Stimulated activated CD4-positive, alpha-beta T cell treated with anti-CD3 and anti-CD28 coated beads, Interleukin-2, amount 100 ng/mL, for 48 hours (primary cell): ENCODE data around the gene ZNF761.
"Not testable (repeated sequence)": the region's sequence is repeated elsewhere in the genome, so short reads cannot be mapped to it uniquely, and the experiment has no call there.

Source experiments
- DNase-seq, 2 donors: peaks; one replicate each; pipeline ENCODE4 v3.0.0-alpha.2; 2020

Gene ZNF761

DNA sequence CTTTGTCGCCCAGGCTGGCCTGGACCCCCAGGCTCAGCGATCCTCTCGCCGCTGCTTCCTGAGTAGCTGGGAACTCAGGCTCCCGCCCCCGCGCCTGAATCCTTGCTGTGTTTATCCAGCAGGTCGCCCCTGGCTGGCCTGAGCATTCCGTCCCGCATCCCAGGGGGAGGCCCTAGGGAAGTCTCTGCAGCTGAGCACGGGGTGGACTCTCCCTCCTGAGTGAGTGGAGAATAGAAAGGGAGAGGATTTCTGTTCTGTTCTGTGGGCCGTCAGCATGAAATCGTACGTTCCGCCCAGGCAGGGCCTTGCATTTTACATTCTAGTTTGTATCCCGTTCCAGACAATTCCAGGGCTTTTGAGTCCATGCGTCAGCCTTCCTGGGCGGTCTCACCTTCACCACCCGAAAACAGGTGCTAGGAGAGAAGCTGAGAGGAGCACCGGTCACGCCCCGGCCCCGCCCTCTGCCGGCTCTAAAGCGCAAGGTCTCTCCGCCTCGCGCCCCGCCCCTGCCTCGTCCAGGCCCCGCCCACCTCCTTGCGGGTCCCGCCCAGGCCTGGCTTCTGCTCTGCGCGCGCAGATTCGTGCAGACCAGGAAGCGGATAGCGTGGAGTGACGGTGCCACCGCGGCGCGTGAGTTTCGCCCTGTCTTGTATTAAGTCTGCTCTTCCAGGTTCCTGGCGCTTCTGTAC, at the start of gene ZNF761:
ZNF761 (plus strand) TSS at position 586 of the 689 bp plus-strand sequence. CDS start 15,285 bp downstream, outside the sequence.
- peak; percentile 97 to 99 for DNase-seq

DNA sequence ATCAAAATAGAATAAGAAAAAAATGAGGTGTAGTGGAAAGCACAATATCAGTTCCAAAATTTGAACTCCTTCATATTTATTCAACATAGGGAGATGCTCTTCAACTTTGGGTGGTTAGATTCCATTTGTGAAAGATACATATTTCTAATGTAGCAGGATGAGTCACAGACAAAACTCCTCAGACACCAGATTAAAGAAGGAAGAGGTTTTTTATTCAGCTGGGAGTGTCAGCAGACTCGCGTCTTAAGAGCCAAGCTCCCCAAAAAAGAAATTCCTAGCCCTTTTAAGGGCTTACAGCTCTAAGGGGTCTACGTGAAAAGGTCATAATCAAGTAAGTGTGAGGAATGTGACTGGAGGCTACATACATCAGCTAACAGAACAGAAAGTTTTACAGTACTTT, 43.6 kb upstream of the ZNF761 start:
- DNase-seq: no peak

DNA sequence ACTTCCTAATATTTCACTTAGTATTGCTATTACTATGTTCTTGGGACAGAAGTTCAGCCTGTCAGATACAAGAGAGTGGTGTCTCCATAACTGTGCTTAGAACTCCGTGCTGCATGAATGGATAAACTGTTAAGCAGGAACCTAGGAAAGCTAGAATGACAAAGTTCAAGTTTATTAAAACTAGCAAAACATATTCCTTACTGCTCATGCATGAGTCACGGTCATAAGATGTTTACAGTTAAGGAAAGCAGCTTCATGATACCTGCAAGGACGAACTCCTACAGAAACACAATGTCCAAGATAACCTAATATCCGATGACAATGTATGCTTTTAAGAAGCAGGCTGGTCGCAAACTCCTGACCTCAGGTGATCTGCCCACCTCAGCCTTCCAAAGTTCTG, 42.9 kb upstream of the ZNF761 start:
- DNase-seq: no peak

DNA sequence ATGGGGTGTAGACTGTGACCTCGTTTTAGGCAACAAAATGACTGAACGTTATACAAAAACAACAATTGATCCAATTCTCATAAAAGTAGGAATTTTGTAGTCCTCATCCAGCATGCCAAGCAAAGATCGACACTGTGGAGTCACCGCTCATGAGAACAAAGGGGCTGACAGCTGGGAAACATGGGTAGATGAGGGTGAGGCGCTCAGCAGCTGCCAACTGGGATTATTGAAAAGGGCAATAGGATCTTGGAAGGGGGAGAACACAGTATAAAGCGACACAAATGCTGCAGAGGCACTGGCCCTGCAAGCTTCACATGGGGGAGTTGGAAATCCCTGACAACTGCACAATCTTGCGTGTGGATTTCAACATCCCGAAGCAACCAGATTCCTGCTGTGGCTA, 42.2 kb upstream of the ZNF761 start:
- DNase-seq: no peak

DNA sequence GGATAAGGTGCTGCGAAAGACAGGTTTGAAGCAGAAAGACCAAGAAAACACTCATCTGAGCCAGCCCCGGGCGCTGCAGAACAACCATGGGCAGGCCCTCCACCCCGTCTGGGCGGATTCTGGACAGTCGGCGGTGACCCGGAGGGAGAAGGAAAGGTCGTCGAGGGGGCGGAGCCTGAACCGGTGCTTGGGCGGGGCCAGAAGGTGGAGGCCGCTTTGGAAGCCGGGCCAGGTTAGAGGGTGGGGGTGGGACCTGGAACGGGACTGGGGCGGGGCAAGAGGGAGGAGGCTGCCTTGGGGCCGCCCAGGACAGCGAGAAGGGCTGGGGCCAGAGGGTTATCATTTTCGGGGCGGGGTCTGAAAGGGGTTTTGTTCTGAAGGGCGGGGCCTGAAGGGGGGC, 41.8 kb upstream of the ZNF761 start:
- DNase-seq: no peak

DNA sequence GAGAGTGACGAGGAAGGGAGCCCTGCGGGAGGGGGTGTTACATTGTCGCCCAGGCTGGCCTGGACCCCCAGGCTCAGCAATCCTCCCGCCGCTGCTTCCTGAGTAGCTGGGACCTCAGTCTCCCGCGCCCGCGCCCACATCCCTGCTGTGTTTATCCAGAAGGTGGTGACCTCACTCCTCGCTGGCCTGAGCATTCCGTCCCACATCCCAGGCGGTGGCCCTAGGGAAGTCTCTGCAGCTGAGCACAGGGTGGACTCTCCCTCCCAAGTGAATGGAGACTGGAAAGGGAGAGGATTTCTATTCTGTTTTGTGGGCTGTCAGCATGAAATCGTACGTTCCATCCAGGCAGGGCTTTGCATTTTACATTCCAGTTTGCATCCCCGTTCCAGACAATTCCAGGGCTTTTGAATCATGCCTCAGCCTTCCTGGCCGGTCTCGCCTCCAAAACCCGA, 37.2 kb upstream of the ZNF761 start:
- DNase-seq: no peak

DNA sequence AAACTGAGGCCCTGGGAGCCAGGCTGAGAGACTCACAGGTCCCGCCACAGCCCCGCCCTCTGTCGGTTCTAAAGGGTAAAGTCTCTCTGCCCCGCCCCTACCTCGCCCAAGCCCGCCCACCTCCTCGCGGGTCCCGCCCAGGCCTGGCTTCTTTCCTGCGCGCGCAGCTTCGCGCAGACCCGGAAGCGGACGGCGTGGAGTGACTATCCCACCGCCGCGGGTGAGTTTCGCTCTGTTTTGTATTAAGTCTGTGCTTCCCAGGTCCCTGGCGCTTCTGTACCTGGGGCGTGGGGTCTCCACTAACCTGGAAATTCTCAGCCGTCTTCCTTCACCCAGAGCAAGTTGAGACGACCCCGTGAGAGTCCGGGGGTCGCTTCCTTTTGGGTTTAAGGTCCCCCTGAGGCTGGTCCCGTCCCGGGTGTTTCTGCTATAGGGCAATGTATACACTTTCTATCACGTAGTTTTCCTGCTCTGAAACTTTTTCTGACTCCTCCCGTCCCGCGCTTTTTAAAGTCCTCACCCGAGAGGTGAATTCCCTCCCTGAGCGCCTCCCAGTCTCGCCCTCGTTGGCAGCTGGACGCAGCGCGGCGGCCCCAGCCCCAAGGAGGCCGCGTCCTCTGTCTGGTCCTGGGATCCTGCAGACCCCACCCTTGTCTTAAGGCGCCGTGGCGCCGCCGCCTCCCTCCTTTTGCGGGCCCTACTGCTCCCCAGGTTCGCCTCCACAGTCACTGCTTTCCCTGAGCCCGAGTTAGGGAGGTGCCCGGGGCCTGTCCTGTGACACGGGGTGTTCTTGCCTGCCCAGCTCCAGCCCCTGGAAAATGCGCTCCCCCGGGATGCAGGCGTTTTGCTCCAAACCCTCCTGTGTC, 36.6 kb upstream of the ZNF761 start, which contains the start of gene ZNF765:
ZNF765 (plus strand) TSS at position 176 of the 866 bp plus-strand sequence. CDS start 2,867 bp downstream, outside the sequence.
- DNase-seq: peak; percentile 95 to 98

DNA sequence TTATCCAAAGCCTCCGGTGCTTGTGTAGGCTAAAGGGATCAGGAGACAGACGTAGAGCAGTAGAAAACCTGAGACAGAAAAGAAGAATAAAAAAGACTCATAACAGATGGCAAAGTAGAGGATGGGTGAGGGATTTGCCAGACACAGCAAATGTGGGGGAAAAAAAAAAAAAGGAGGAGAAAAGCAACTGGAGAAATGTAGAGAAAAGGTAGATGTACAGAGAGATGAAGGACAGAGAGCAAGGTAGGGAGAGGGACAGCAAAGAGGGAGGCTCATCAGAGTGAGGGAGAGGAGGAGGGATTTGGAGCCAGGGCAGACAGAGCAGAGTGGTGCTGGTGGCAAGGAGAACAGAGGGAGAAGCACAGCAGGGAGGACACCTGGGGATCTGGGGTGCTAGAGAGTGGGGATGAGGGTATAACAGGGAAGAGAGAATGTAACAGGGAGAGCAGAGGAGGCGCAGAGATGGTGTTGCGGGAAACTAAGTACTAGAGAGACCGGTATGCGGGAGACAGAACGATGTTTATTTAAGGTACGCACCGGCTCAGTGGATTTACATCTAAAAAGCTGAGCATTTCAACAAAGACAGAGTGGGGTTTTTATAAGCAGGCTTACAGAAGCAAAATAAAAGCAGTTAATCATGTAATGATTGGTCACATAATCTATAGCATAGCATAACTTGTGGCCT, 35.8 kb upstream of the ZNF761 start:
- DNase-seq: not testable (repeated sequence)

DNA sequence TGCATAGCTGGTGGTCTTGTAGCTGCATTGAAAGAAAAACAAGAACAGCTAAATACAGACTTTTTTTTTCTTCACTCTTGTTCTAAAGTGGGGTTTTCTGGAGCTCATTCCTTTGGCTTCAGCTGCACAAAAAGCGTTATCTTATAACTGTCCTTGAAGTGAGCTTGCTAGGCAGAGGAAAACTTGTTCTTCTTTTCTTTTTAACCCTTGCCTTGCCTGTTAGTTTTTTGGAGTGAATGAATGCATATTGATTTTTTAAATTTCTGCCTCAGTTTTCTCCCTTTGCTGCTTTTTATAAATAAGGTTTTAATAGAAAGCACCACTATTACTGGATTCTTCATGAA, 35.3 kb upstream of the ZNF761 start:
- no peak for DNase-seq

DNA sequence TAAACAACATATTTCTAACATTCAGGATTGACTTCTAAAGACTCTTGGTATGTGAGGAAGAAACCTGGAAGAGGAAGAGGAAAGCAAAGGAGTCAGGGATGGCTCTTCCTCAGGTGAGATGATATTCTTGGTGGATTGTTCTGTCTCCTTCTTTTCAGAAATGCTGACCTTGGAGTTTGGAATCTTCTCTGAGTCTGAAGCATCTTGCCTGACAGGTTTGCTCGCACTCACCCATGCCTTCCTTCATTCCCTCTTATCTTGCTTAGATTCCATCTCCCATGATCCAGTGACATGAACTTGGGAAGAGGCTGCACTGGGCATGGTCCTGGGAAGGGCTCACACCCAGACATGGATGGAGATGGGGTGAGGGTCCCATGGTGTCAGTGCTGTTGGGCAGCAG, 33.9 kb upstream of the ZNF761 start:
- not testable (repeated sequence) for DNase-seq

DNA sequence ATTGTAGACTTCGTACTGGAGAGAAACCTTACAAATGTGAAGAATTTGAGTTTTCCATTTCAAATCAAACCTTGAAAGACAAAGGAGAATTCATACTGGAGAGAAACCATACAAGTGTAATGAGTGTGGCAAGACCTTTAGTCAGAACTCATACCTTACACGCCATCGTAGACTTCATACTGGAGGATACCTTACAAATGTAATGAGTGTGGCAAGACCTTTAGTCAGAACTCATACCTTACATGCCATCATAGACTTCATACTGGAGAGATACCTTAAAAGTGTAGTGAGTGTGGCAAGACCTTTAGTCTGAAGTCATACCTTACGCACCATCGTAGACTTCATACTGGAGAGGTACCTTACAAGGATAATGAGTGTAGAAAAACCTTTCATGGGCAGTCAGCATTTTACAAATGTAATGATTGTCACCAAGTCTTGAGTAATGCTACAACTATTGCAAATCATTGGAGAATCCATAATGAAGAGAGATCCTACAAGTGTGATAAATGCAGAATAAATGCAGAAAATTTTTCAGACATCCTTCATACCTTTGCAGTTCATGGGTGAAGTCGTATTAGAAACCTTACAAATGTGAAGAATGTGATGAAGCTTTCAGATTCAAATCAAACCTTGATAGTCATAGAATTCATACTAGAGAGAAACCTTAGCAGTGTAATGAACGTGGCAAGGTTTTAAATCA, 22.1 kb upstream of the ZNF761 start:
- DNase-seq: no peak

DNA sequence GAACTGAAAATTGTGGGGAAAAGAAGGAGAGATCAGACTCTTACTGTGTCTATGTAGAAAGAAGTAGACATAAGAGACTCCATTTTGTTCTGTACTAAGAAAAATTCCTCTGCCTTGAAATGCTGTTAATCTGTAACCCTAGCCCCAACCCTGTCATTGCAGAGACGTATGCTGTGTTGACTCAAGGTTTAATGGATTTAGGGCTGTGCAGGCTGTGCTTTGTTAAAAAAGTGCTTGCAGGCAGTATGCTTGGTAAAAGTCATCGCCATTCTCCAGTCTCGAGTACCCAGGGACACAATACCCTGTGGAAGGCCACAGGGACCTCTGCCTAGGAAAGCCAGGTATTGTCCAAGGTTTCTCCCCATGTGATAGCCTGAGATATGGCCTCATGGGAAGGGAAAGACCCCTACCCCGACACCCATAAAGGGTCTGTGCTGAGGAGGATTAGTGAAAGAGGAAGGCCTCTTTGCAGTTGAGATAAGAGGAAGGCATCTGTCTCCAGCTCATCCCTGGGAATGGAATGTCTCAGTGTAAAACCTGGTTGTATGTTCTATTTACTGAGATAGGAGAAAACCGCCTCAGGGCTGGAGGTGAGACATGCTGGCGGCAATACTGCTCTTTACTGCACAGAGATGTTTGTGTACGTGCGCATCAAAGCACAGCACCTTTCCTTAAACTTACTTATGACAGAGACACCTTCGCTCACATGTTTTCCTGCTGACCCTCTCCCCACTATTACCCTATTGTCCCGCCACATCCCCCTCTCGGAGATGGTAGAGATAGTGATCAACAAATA, 11.1 kb upstream of the ZNF761 start:
- DNase-seq: not testable (repeated sequence)

DNA sequence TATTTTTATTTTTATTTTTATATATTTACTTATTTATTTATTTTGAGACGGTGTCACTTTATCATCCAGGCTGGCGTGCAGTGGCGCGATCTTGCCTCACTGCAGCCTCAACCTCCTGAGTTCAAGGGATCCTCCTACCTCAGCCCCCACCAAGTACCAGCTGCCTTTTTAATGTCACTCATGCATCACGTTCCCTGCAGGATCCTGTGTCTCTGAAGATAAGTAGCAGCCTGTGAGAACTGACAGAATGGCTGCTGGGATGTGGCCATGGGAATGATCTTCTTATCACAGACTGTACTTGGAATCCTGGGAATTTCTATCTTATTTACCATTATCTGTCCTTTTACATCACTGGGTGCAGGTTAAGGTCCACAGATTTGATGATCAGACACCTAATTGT, 9.2 kb upstream of the ZNF761 start:
- DNase-seq: no peak

DNA sequence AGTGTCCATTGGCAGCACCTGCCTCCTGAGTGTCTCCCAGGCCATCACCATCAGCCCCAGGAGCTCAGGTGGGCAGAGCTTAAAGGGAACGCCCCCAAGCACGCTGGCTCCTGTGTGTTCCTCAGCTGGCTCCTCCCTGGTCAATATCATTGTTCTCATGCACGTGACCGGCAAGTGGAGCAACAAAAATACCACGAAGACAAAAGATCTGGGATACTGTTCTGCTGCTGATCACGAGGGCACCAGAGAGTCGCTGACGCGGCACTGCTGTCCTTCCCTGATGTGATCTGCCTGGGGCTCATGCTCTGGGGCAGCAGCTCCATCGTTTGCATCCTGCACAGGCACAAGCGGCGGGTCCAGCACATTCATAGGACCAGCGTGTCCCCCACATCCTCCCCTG, 8.7 kb upstream of the ZNF761 start:
- not testable (repeated sequence) for DNase-seq

DNA sequence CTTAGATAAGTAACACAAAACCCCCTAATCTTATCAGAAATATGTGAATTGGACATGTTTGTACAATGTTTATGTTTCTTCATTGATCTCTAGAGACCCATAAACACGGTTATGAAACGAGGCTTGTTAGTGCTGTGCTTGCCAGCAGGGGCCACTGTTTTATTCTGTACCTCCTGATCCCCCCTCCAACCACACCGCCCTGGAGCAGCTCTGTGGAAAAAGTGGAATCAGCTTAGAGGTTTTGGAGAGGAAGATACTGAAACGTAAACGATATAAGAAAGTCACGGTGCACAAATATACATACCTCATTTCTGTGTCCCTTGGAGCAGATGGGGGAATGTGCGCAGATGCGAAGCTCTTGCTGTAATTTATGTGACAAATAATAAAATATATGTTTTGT, 8.1 kb upstream of the ZNF761 start:
- not testable (repeated sequence) for DNase-seq

DNA sequence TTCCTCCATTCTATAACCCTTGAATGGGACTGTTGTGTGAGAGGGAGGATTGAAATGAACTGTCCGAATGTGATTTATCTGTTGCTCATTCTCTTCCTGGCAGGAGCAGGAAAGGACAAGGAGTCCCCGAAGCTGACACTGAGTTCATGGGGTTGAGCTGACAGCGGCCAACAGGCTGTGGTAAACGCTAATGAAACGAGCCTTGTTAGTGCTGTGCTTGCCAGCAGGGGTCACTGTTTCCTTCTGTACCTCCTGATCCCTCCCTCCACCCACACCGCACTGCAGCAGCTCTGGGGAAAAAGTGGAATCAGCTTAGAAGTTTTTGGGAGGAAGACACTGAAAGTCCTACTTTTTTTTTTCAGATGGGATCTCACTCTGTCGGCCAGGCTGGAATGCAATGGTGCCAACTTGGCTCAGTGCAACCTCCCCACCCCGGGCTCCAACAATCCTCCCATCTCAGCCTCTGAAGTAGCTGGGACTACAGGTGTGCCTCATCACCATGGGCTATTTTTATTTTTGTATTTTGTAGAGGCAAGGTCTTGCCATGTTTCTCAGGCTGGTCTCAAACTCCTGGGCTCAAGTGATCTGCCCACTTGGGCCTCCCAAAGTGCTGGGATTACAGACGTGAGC, 6.7 kb upstream of the ZNF761 start:
- DNase-seq: peak; percentile 61 to 66

DNA sequence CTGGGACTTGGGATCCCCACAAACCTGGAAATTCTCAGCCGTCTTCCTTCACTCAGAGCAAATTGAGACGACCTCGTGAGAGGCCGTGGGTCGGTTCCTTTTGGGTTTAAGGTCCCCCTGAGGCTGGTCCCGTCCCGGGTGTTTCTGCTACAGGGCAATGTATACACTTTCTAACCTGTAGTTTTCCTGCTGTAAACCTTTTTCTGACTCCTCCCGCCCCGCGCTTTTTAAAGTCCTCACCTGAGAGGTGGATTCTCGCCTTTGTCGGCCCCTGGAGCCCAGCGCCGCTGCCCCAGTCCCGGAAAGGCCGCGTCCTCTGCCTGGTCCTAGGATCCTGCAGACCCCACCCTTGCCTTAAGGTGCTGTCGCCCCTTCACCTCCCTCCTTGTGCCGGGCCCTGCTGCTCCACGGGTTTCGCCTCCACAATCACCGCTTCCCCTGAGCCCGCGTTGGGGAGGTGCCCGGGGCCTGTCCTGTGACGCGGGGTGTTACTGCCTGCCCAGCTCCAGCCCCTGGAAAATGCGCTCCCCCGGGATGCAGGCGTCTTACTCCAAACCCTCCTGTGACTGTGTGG, 391 bp downstream of the ZNF761 start:
- peak; percentile 2 to 23 for DNase-seq

DNA sequence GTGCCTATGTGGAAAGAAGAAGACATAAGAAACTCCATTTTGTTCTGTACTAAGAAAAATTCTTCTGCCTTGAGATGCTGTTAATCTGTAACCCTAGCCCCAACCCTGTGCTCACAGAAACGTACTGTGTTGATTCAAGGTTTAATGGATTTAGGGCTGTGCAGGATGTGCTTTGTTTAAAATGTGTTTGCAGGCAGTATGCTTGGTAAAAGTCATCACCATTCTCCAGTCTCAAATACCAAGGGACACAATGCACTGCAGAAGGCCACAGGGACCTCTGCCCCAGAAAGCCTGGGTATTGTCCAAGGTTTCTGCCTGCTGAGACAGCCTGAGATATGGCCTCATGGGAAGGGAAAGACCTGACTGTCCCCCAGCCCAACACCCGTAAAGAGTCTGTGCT, 12.0 kb downstream of the ZNF761 start:
- DNase-seq: not testable (repeated sequence)

DNA sequence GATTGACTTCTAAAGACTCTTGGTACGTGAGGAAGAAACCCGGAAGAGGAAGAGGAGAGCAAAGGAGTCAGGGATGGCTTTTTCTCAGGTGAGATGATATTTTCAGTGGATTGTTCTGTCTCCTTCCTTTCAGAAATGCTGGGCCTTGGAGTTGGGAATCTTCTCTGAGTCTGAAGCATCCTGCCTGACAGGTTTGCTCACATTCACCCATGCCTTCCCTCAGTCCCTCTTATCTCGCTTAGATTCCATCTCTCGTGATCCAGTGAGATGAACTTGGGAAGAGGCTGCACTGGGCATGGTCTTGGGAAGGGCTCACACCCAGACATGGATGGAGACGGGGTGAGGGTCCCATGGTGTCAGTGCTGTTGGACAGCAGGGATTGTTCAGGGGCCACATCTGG, 15.4 kb downstream of the ZNF761 start:
- DNase-seq: not testable (repeated sequence)

DNA sequence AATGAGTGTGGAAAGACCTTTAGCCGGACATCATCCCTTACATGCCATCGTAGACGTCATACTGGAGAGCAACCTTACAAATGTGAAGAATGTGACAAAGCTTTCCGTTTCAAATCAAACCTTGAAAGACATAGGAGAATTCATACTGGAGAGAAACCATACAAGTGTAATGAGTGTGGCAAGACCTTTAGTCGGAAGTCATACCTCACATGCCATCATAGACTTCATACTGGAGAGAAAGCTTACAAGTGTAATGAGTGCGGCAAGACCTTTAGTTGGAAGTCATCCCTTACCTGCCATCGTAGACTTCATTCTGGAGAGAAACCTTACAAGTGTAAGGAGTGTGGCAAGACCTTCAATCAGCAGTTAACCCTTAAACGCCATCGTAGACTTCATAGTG, 24.0 kb downstream of the ZNF761 start:
- DNase-seq: no peak

DNA sequence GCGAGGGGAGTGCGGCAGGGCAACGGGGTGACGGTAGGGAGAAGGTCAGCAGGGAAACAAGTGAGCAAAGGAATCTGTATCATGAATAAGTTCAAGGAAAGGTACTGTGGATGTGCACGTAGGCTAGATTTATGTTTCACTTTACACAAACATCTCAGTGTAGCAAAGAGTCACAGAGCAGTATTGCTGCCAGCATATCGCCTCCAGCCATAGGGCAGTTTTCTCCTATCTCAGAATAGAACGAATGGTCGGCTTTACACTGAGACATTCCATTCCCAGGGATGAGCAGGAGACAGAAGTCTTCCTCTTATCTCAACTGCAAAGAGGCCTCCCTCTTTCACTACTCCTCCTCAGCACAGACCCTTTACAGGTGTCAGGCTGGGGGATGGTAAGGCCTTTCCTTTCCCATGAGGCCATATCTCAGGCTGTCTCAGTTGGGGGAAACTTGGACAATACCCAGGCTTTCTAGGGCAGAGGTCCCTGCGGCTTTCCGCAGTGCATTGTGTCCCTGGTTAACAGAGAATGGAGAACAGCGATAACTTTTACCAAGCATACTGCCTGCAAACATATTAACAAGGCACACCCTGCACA, 28.4 kb downstream of the ZNF761 start:
- DNase-seq: not testable (repeated sequence)
